Prostate gland (tissue), 2 donors: Measurements from ENCODE around the gene TRAPPC11.

Experiments used
- POLR2AphosphoS5 ChIP-seq: sonication (generic); formaldehyde crosslinking; IDR thresholded peaks from one replicate; pipeline ENCODE4 v1.6.1; 2017; ENCODE audit warnings: antibody characterized with exemption
- TF ChIP-seq, protein P1 (sequence below), 4 experiments: fragments of 200-600 bp in 2 of 4; fragments of 450-650 bp in 2 of 4; sonication (generic) in 2 of 4; IDR thresholded peaks; 1 replicate in 3 of 4; 2 replicates in 1 of 4; pipeline ENCODE4 v1.5.1; 2016 to 2019; ENCODE audit warnings: antibody characterized with exemption in 4 of 4, mild to moderate bottlenecking in 2 of 4, moderate library complexity in 2 of 4

DNA sequence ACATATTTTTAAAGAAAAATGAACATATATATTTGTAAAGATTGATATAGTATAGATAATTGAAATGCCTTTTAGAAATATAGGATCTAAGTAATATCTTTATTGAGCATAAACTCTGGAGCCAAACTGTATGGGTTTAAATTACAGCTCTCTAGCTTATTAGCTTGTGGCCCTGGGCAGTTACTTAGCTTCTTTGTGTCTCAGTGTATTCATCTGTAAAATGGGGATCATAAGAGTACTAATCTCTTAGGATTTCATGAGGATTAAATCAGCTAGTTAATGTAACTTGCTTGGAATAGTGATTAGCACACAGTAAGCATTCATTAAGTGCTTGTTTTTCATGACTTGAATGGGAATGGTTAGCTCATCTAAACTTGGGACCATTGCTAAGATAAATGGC is 32.8 kb downstream of the TRAPPC11 start:
- TF ChIP-seq, protein P1, sequence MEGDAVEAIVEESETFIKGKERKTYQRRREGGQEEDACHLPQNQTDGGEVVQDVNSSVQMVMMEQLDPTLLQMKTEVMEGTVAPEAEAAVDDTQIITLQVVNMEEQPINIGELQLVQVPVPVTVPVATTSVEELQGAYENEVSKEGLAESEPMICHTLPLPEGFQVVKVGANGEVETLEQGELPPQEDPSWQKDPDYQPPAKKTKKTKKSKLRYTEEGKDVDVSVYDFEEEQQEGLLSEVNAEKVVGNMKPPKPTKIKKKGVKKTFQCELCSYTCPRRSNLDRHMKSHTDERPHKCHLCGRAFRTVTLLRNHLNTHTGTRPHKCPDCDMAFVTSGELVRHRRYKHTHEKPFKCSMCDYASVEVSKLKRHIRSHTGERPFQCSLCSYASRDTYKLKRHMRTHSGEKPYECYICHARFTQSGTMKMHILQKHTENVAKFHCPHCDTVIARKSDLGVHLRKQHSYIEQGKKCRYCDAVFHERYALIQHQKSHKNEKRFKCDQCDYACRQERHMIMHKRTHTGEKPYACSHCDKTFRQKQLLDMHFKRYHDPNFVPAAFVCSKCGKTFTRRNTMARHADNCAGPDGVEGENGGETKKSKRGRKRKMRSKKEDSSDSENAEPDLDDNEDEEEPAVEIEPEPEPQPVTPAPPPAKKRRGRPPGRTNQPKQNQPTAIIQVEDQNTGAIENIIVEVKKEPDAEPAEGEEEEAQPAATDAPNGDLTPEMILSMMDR (IDR thresholded peaks at IDR 0.05): no peak
- TF ChIP-seq POLR2AphosphoS5: no peak
